KMS-11 (cell line): Measurements from ENCODE around the gene ESPN.
A peak's percentile ranks its signal among the peaks of the same experiment; 100 is the strongest.

Experiments
- H2AFZ ChIP-seq: fragments of 200-600 bp; sonication (generic); 2 replicates; pipeline ENCODE4 v1.6.1; 2016; ENCODE audit warnings: antibody characterized with exemption, mixed run types, low read depth
- H3K27ac ChIP-seq: fragments of 200-600 bp; sonication (generic); 2 replicates; pipeline ENCODE4 v1.6.1; 2016; ENCODE audit warnings: mild to moderate bottlenecking, mixed run types
- H3K27me3 ChIP-seq: fragments of 200-600 bp; sonication (generic); 2 replicates; pipeline ENCODE4 v1.6.1; 2017; ENCODE audit warnings: mild to moderate bottlenecking, low read depth, mixed run types, moderate library complexity; ENCODE audit not compliant: insufficient read depth
- H3K36me3 ChIP-seq: fragments of 200-600 bp; sonication (generic); 2 replicates; pipeline ENCODE4 v1.6.1; 2017; ENCODE audit warnings: mild to moderate bottlenecking, mixed run types; ENCODE audit not compliant: insufficient read depth
- H3K4me1 ChIP-seq: fragments of 200-600 bp; sonication (generic); 2 replicates; pipeline ENCODE4 v1.6.1; 2016; ENCODE audit warnings: mild to moderate bottlenecking, low read depth, mixed run types; ENCODE audit not compliant: poor library complexity, severe bottlenecking
- H3K4me2 ChIP-seq: fragments of 200-600 bp; sonication (generic); 2 replicates; pipeline ENCODE4 v1.7.0; 2016; ENCODE audit warnings: mild to moderate bottlenecking, mixed run types
- H3K4me3 ChIP-seq: fragments of 200-600 bp; sonication (generic); IDR thresholded peaks from 2 replicates; pipeline ENCODE4 v1.6.1; 2017; ENCODE audit warnings: low read depth, low read length, mixed read lengths; ENCODE audit not compliant: insufficient read depth
- H3K79me2 ChIP-seq: fragments of 200-600 bp; sonication (generic); 2 replicates; pipeline ENCODE4 v1.6.1; 2016; ENCODE audit warnings: low read depth, mixed run types; ENCODE audit not compliant: insufficient read depth
- H3K9ac ChIP-seq: fragments of 200-600 bp; sonication (generic); 2 replicates; pipeline ENCODE4 v1.6.1; 2016; ENCODE audit warnings: mild to moderate bottlenecking, mixed run types
- H4K20me1 ChIP-seq: fragments of 200-600 bp; sonication (generic); 2 replicates; pipeline ENCODE4 v1.6.1; 2016; ENCODE audit warnings: mild to moderate bottlenecking, mixed run types; ENCODE audit not compliant: insufficient read depth
- CTCF ChIP-seq: fragments of 200-600 bp; sonication (generic); conservative IDR thresholded peaks from 2 replicates; pipeline ENCODE4 v1.6.1; 2017; ENCODE audit warnings: low read depth, mild to moderate bottlenecking, antibody characterized with exemption, low read length, moderate library complexity, mixed read lengths

ESPN gene

DNA sequence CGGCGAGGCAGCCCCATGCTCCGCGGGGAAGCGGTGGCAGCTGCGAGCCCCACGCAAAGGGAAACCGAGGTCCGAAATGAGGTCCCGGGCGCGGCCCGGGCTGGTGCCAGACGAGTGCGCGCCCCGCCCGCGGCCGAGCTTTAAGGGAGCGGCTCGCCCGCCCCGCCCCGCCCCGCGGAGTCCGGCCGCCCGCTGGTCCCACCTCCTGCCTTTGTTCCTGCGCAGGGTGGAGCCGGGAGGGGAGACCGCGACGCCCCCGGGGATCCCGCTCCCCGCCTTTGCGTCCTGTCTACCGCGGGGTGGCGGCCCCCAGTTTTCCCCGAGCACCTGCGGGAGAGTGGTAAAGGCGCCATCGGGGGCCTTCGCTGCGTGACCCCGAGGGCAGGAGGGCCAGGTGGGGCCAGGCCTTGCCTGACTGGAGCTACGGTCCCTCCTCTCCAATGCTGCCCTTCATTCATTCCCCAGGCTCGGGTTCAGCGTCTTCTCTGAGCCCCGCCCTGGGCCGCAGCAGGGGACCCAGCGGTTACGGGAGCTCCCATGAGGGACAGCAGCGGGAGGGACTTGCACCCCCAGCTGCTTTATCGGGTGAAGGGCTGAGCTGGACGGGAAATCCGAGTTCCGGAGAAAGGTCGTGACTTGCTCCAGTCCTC lies 4.6 kb upstream of the ESPN start, which contains the start of gene HES2:
TSS of gene HES2 (minus strand) at position 116 of the 650 bp plus-strand sequence. CDS start at position 17, 99 bp downstream.
- H3K36me3 ChIP-seq, result no peaks in the 10 kb centered on the region
- no peak for TF ChIP-seq CTCF
- peaks cover 5% of the 10 kb centered on the region for H3K4me1 ChIP-seq
- no peak within 1 kb of the TSS for H3K4me3 ChIP-seq
- H3K27me3 ChIP-seq, result peaks cover 95% of the 10 kb centered on the region
- H3K79me2 ChIP-seq, result no peaks in the 10 kb centered on the region
- H3K4me2 ChIP-seq, result no peak within 1 kb of the TSS
- H3K27ac ChIP-seq, result no peak within 1 kb of the TSS
- no peaks in the 10 kb centered on the region for H4K20me1 ChIP-seq
- H3K9ac ChIP-seq, result no peak within 1 kb of the TSS
- H2AFZ ChIP-seq, result no peak within 1 kb of the TSS

GRCh38 chr1:6420454-6421042 lies 4.0 kb upstream of the ESPN start:
- H3K27ac ChIP-seq, result no peak overlapping the region
- H3K4me1 ChIP-seq, result no peaks in the 10 kb centered on the region
- no peak for TF ChIP-seq CTCF
- no peak overlapping the region for H3K4me3 ChIP-seq
- no peaks in the 10 kb centered on the region for H3K36me3 ChIP-seq
- H3K27me3 ChIP-seq, result peaks cover 95% of the 10 kb centered on the region
- H2AFZ ChIP-seq, result no peak overlapping the region
- no peaks in the 10 kb centered on the region for H4K20me1 ChIP-seq
- H3K9ac ChIP-seq, result no peak overlapping the region
- no peaks in the 10 kb centered on the region for H3K79me2 ChIP-seq
- H3K4me2 ChIP-seq, result no peak overlapping the region

DNA sequence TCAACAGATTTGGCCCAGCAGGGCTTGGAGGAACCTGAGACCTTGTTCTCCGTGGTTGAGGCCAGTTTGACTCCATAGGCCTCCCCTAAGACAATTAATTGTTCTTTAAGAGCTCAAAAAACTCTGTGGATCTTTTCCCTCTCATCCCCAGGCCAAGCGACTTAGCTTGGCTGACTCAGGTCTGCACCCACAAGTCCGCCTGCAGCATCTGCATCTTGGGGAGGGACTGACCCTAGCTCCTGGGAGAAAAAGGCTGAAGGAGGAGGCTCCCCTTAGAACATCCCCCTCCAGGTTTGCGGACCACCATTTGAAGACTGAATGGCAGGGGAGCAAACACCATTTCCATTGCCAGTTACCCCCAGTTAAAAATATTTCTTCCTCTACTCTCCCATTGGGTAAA lies 3.3 kb upstream of the ESPN start:
- no peaks in the 10 kb centered on the region for H3K79me2 ChIP-seq
- no peak overlapping the region for H3K4me3 ChIP-seq
- no peaks in the 10 kb centered on the region for H3K36me3 ChIP-seq
- H4K20me1 ChIP-seq, result no peaks in the 10 kb centered on the region
- H3K27me3 ChIP-seq, result peaks cover 95% of the 10 kb centered on the region
- H3K4me2 ChIP-seq, result no peak overlapping the region
- no peaks in the 10 kb centered on the region for H3K4me1 ChIP-seq
- no peak overlapping the region for H2AFZ ChIP-seq
- no peak for TF ChIP-seq CTCF
- H3K27ac ChIP-seq, result no peak overlapping the region
- no peak overlapping the region for H3K9ac ChIP-seq

DNA sequence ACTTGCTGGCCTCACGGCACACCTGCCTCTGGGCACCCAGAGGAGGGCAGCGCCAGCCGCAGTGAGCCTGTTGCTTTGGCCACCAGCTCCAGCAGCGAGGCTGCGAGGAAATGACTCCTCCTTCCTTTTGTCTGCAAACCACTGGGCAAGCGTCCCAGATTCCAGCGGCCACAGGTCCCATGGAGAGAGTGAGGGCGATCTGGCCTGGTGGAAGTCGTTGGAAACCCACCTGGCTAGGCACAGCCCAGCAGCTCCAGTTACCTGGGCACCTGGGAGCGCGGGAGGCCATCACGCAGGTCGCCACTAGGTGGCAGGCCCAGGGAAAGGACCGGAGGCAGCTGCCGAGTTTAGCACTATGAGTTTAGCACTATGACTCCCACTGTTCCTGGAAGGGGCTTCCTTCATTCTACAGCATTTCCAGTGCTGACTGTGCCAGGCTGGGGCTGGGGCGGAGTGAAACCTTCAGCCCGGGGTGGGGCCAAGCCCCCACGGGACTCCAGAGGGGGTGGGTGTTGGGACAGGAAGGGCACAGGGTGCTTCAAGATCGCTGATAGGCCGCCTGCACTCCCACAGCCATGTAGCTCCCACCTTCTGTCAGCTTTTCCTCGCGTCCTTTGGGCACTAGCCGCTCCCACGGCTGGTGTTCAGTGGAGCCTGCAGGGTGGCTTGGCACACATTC lies 1.1 kb upstream of the ESPN start:
- Histone ChIP-seq H3K79me2 (no peaks in the 10 kb centered on the region), H3K27ac (no peak overlapping the region), H2AFZ (no peak overlapping the region; the same call in 1 of the 2 replicates), H3K4me1 (no peaks in the 10 kb centered on the region), H3K4me3 (no peak overlapping the region), H3K9ac (no peak overlapping the region), H3K36me3 (no peaks in the 10 kb centered on the region), H3K4me2 (no peak overlapping the region), H3K27me3 (peaks cover 96% of the 10 kb centered on the region), H4K20me1 (no peaks in the 10 kb centered on the region)
- TF ChIP-seq CTCF, result peak; percentile 92
